DOHH2 (cell line): ENCODE results near the gene NUDT4.
"Not testable (repeated sequence)": the region's sequence is repeated elsewhere in the genome, so short reads cannot be mapped to it uniquely, and the experiment has no call there.

ENCODE experiments used
- H3F3A ChIP-seq: fragments of 200-600 bp; sonication (generic), shearing (Covaris generic); 2 replicates; pipeline ENCODE4 v1.6.0; 2016; ENCODE audit warnings: antibody characterized with exemption, mild to moderate bottlenecking; ENCODE audit not compliant: control insufficient read depth, insufficient read depth
- H3K27ac ChIP-seq: fragments of 200-600 bp; sonication (generic); 2 replicates; pipeline ENCODE4 v1.5.1; 2014; ENCODE audit warnings: low read depth, mild to moderate bottlenecking, low read length, moderate library complexity
- H3K27me3 ChIP-seq: fragments of 200-600 bp; sonication (generic); 2 replicates; pipeline ENCODE4 v1.6.1; 2014; ENCODE audit warnings: mild to moderate bottlenecking, low read length, mixed read lengths; ENCODE audit not compliant: control insufficient read depth
- H3K36me3 ChIP-seq: fragments of 200-600 bp; sonication (generic); 2 replicates; pipeline ENCODE4 v1.6.1; 2014; ENCODE audit warnings: mild to moderate bottlenecking, low read length, moderate library complexity, mixed read lengths; ENCODE audit not compliant: control insufficient read depth
- H3K4me1 ChIP-seq: fragments of 200-600 bp; sonication (generic); 2 replicates; pipeline ENCODE4 v1.6.1; 2014; ENCODE audit warnings: mild to moderate bottlenecking, low read length, mixed read lengths; ENCODE audit not compliant: control insufficient read depth
- H3K4me2 ChIP-seq: fragments of 200-600 bp; sonication (generic); 2 replicates; pipeline ENCODE4 v1.6.0; 2014; ENCODE audit warnings: mild to moderate bottlenecking, low read length, moderate library complexity
- H3K4me3 ChIP-seq: fragments of 200-600 bp; sonication (generic); 2 replicates; pipeline ENCODE4 v1.5.1; 2014; ENCODE audit warnings: mild to moderate bottlenecking, low read length, mixed read lengths
- H3K79me2 ChIP-seq: fragments of 200-600 bp; sonication (generic); 2 replicates; pipeline ENCODE4 v1.6.1; 2014; ENCODE audit warnings: mild to moderate bottlenecking, low read length, mixed read lengths; ENCODE audit not compliant: control insufficient read depth
- H3K9me2 ChIP-seq: fragments of 200-600 bp; sonication (generic); replicated peaks from 2 replicates; pipeline ENCODE4 v1.6.1; 2014; ENCODE audit warnings: mild to moderate bottlenecking, low read length, mixed read lengths; ENCODE audit not compliant: control insufficient read depth
- H3K9me3 ChIP-seq: fragments of 200-600 bp; sonication (generic); 2 replicates; pipeline ENCODE4 v1.6.1; 2014; ENCODE audit warnings: antibody characterized with exemption, low read length, mixed read lengths; ENCODE audit not compliant: control insufficient read depth, insufficient read depth
- H4K20me1 ChIP-seq: fragments of 200-600 bp; sonication (generic); 2 replicates; pipeline ENCODE4 v1.6.0; 2014; ENCODE audit warnings: low read depth, mild to moderate bottlenecking, antibody characterized with exemption, low read length, moderate library complexity; ENCODE audit not compliant: control insufficient read depth, insufficient read depth
- CTCF ChIP-seq: fragments of 200-600 bp; sonication (generic); IDR thresholded peaks from one replicate; pipeline ENCODE4 v1.5.1; 2014; ENCODE audit warnings: antibody characterized with exemption, mild to moderate bottlenecking, low read depth, low read length; ENCODE audit not compliant: poor library complexity, severe bottlenecking
- EZH2phosphoT487 ChIP-seq: fragments of 200-600 bp; sonication (generic); IDR thresholded peaks from 2 replicates; pipeline ENCODE4 v1.6.1; 2017; ENCODE audit warnings: borderline replicate concordance, mild to moderate bottlenecking, antibody characterized with exemption, low read length, moderate library complexity, mixed read lengths

Gene NUDT4

GRCh38 chr12:93407963-93408283, 30.2 kb downstream of the NUDT4 start:
- Histone ChIP-seq H3K9me3 (no peaks in the 10 kb centered on the region), H3K36me3 (peaks cover 57% of the 10 kb centered on the region), H3K79me2 (peaks cover 33% of the 10 kb centered on the region), H3K27me3 (no peaks in the 10 kb centered on the region), H4K20me1 (peaks cover 8% of the 10 kb centered on the region), H3K4me3 (no peak overlapping the region), H3K4me2 (no peak overlapping the region), H3K9me2 (no peaks in the 10 kb centered on the region), H3K27ac (no peak overlapping the region), H3F3A (peaks cover 31% of the 10 kb centered on the region), H3K4me1 (no peaks in the 10 kb centered on the region)
- TF ChIP-seq CTCF (no peak), EZH2phosphoT487 (no peak)

- H3K9me3 ChIP-seq, result no peaks in the 10 kb centered on the region
- no peak overlapping the region for H3K4me2 ChIP-seq
- H3K79me2 ChIP-seq, result peaks cover 42% of the 10 kb centered on the region
- H3F3A ChIP-seq, result peaks cover 25% of the 10 kb centered on the region
- peaks cover 5% of the 10 kb centered on the region; the same call in 1 of the 2 replicates for H3K4me1 ChIP-seq
- TF ChIP-seq CTCF (no peak), EZH2phosphoT487 (no peak)
- no peak overlapping the region for H3K27ac ChIP-seq
- H3K27me3 ChIP-seq, result no peaks in the 10 kb centered on the region
- H3K9me2 ChIP-seq, result no peaks in the 10 kb centered on the region
- no peak overlapping the region for H3K4me3 ChIP-seq
- peaks cover 14% of the 10 kb centered on the region for H4K20me1 ChIP-seq
- H3K36me3 ChIP-seq, result peaks cover 64% of the 10 kb centered on the region
Measured at GRCh38 chr12:93408813-93409212, 31.1 kb downstream of the NUDT4 start.

DNA sequence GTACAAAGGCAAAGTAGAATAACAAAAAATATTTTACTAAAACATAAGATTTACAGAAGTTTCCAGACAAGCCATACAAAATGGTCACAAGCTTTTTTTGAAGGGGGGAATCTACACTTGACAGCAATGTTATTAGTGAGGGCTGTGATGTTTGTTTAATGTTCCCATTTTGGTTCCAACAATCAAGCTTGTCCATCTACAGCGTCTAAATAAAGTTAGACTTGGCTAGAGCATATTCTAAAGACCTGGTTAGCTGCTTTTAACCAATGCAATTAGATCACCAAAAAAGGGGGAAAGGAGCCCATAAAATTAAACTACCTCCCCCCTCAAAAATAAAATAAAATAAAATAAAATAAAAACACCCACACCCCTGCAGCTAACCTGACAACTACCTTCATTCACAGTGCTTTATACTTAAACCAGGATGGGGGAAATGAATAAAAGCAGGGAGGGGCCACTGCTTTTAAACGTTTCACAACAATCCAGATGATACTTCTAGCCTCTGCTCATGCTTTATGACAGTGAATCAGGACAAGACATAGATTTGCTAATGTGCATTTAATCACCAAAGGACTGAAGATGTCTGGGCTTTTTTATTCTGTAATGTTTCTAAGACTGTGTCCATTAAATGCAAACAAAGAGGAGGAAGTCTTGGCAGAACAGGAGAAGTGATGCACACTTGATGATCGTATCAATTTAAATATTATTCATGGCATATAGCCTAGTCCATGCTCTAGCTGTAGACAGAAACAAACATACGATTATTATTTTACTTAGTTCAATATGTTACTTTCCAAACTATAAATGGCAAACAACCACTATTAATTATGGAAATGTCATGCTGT, 31.8 kb downstream of the NUDT4 start:
- H3K4me1 ChIP-seq, H3K9me2 ChIP-seq, H3K9me3 ChIP-seq, H3K27ac ChIP-seq, H3K27me3 ChIP-seq, H3K4me3 ChIP-seq, H3K4me2 ChIP-seq: not testable (repeated sequence)
- H3K79me2 ChIP-seq, result peaks cover 49% of the 10 kb centered on the region
- H3F3A ChIP-seq, result peaks cover 23% of the 10 kb centered on the region
- H3K36me3 ChIP-seq, result peaks cover 66% of the 10 kb centered on the region
- H4K20me1 ChIP-seq, result peaks cover 18% of the 10 kb centered on the region

GRCh38 chr12:93411060-93411459, 33.3 kb downstream of the NUDT4 start:
- not testable (repeated sequence) for H3K9me3 ChIP-seq, H3K27me3 ChIP-seq, H3K4me2 ChIP-seq, H3K9me2 ChIP-seq, H3K4me3 ChIP-seq, H3K27ac ChIP-seq
- peaks cover 31% of the 10 kb centered on the region for H4K20me1 ChIP-seq
- H3K79me2 ChIP-seq, result peaks cover 64% of the 10 kb centered on the region
- H3F3A ChIP-seq, result peaks cover 13% of the 10 kb centered on the region
- H3K4me1 ChIP-seq, result peaks cover 15% of the 10 kb centered on the region
- peaks cover 68% of the 10 kb centered on the region for H3K36me3 ChIP-seq

DNA sequence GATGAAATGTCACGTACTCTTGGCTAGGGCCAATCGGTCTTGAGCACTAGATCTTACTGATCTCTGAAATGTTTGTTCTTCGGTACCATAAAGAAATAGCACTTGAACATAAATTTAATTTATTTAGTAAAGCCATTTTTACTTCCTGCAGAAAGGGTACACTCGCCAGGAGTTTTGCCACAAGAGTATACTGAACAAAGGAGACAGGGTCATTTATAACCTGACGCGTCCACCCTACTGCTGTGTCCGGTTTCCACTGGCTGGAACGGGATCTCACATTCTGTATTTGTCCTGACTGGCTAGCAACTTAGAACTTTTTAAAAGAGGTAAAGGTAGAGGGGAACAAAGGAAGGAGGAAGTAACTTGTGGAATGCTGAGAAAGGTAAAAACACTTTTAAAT, 34.7 kb downstream of the NUDT4 start:
- H3K9me3 ChIP-seq, H3F3A ChIP-seq, H3K4me2 ChIP-seq, H3K27ac ChIP-seq, H3K4me3 ChIP-seq, H3K27me3 ChIP-seq, H3K9me2 ChIP-seq: not testable (repeated sequence)
- peaks cover 44% of the 10 kb centered on the region for H4K20me1 ChIP-seq
- H3K36me3 ChIP-seq, result peaks cover 57% of the 10 kb centered on the region
- H3K79me2 ChIP-seq, result peaks cover 78% of the 10 kb centered on the region
- peaks cover 29% of the 10 kb centered on the region for H3K4me1 ChIP-seq
